ENCODE measurements around the gene ERVH48-1. TPM values are rescaled to one million over a fixed set of nuclear protein-coding genes. Genes with fewer than 3 reads are reported as not detected.
"Not testable (repeated sequence)": the region's sequence is repeated elsewhere in the genome, so short reads cannot be mapped to it uniquely, and the experiment has no call there.

Gene ERVH48-1
- total and polyA plus RNA-seq, 11 donors, result 0.08 TPM; not detected in 10

GRCh38 chr21:42959728-42960127 lies 34.3 kb upstream of the ERVH48-1 start:
- ATAC-seq, result no peak
- WGBS, 4 donors, result 79 to 81% (median 80%) methylated on average over 3 of the region's 3 CpGs
- Histone ChIP-seq H3K9me3 (no peaks in the 10 kb centered on the region), H3K36me3 (no peaks in the 10 kb centered on the region), H3K4me1 (no peaks in the 10 kb centered on the region), H3K4me3 (no peak overlapping the region), H3K27me3 (no peaks in the 10 kb centered on the region), H3K27ac (no peak overlapping the region)
- no peak for DNase-seq
- TF ChIP-seq CTCF (IDR thresholded peaks at IDR 0.05) (no peak), POLR2A (IDR thresholded peaks at IDR 0.05) (no peak)
- intact Hi-C loops (cut with DNase I), result loop anchor here in 1 of 10 donors (10.0 kb wide), 1 partner anchor 55 kb away; no protein-coding TSS in a partner anchor

- H3K36me3 ChIP-seq; DNase-seq; H3K27ac ChIP-seq; H3K27me3 ChIP-seq; intact Hi-C loops (cut with DNase I); H3K9me3 ChIP-seq; ATAC-seq; H3K4me3 ChIP-seq; H3K4me1 ChIP-seq: not testable (repeated sequence)
- 83 to 87% (median 86%) methylated on average over 6 of the region's 6 CpGs for WGBS, 4 donors
Observed at GRCh38 chr21:42958122-42958521, 32.7 kb upstream of the ERVH48-1 start.

- no peak overlapping the region for H3K27ac ChIP-seq
- H3K4me3 ChIP-seq, result no peak overlapping the region
- 87 to 91% (median 88%) methylated on average over 13 of the region's 13 CpGs for WGBS, 4 donors
- intact Hi-C loops (cut with DNase I), result no loop called here
- H3K9me3 ChIP-seq, result no peaks in the 10 kb centered on the region
- TF ChIP-seq CTCF (IDR thresholded peaks at IDR 0.05) (no peak), POLR2A (IDR thresholded peaks at IDR 0.05) (no peak)
- no peaks in the 10 kb centered on the region for H3K4me1 ChIP-seq
- DNase-seq, result no peak
- no peaks in the 10 kb centered on the region for H3K27me3 ChIP-seq
- peak in 3 of 4 donors; percentile 66 to 98 (median 96) for ATAC-seq
- H3K36me3 ChIP-seq, result no peaks in the 10 kb centered on the region
Observed at GRCh38 chr21:42956824-42957630, 31.6 kb upstream of the ERVH48-1 start.

GRCh38 chr21:42951193-42951592 lies 25.8 kb upstream of the ERVH48-1 start:
- H3K27ac ChIP-seq; H3K36me3 ChIP-seq; ATAC-seq; H3K4me3 ChIP-seq; H3K9me3 ChIP-seq; DNase-seq; H3K27me3 ChIP-seq; intact Hi-C loops (cut with DNase I); H3K4me1 ChIP-seq: not testable (repeated sequence)
- 94 to 98% (median 97%) methylated on average over 9 of the region's 9 CpGs for WGBS, 4 donors

GRCh38 chr21:42949094-42949755 lies 23.8 kb upstream of the ERVH48-1 start:
- ATAC-seq; H3K27ac ChIP-seq; H3K4me1 ChIP-seq; H3K9me3 ChIP-seq; H3K36me3 ChIP-seq; H3K27me3 ChIP-seq; intact Hi-C loops (cut with DNase I); DNase-seq; H3K4me3 ChIP-seq: not testable (repeated sequence)
- WGBS, 4 donors, result 85 to 95% (median 91%) methylated on average over 13 of the region's 13 CpGs
